Fibroblast of villous mesenchyme (primary cell): ENCODE results near the gene SERPINB1. TPM values are rescaled to one million over a fixed set of nuclear protein-coding genes. Genes with fewer than 3 reads are reported as not detected.
A peak's percentile ranks its signal among the peaks of the same experiment; 100 is the strongest.
"Not testable (repeated sequence)": the region's sequence is repeated elsewhere in the genome, so short reads cannot be mapped to it uniquely, and the experiment has no call there.

Experiments
- DNase-seq: peaks from one replicate; pipeline ENCODE4 v3.0.0-alpha.2; 2010; ENCODE audit warnings: low read depth
- H3K4me3 ChIP-seq: 2 replicates; pipeline ENCODE4 v1.5.1; 2011; ENCODE audit warnings: low read depth, mild to moderate bottlenecking, low read length
- total RNA-seq: library from RNA; depleted of rRNA; stranded (reverse); fragments of >200 nt; gene quantifications from 2 replicates; pipeline ENCODE4 v1.2.3, GENCODE V29; 2012
- TF ChIP-seq, protein P1 (sequence below): IDR thresholded peaks from 2 replicates; pipeline ENCODE4 v1.5.1; 2012; ENCODE audit warnings: low read depth, mild to moderate bottlenecking, low read length; ENCODE audit not compliant: insufficient read depth

SERPINB1 gene
- total RNA-seq, 1 donor, result 25.9 TPM

DNA sequence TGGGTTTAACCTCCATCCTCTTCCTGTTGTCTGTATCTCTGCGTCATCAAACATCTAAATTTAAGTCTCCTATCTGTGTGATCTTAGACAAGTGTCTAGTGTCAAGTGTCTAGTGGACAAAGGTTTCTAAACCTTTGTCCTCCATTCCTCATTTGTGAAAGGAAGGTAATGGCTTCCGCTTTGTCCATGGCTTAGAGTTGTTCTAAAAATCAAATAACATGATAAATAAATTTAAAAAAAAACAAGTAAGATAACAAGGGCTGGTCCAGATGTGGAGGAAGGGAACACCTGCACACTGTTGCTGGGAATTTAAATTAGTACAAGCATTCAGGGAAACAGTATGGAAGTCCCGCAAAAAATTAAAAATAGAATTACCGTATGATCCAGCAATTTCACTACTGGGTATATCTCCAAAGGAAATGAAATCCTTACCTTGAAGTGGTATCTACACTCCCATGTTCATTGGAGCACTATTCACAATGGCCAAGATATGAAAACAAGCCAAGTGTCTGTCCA, 17.6 kb upstream of the SERPINB1 start:
- TF ChIP-seq, protein P1, sequence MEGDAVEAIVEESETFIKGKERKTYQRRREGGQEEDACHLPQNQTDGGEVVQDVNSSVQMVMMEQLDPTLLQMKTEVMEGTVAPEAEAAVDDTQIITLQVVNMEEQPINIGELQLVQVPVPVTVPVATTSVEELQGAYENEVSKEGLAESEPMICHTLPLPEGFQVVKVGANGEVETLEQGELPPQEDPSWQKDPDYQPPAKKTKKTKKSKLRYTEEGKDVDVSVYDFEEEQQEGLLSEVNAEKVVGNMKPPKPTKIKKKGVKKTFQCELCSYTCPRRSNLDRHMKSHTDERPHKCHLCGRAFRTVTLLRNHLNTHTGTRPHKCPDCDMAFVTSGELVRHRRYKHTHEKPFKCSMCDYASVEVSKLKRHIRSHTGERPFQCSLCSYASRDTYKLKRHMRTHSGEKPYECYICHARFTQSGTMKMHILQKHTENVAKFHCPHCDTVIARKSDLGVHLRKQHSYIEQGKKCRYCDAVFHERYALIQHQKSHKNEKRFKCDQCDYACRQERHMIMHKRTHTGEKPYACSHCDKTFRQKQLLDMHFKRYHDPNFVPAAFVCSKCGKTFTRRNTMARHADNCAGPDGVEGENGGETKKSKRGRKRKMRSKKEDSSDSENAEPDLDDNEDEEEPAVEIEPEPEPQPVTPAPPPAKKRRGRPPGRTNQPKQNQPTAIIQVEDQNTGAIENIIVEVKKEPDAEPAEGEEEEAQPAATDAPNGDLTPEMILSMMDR, result no peak
- H3K4me3 ChIP-seq, result no peak overlapping the region
- DNase-seq, result no peak

DNA sequence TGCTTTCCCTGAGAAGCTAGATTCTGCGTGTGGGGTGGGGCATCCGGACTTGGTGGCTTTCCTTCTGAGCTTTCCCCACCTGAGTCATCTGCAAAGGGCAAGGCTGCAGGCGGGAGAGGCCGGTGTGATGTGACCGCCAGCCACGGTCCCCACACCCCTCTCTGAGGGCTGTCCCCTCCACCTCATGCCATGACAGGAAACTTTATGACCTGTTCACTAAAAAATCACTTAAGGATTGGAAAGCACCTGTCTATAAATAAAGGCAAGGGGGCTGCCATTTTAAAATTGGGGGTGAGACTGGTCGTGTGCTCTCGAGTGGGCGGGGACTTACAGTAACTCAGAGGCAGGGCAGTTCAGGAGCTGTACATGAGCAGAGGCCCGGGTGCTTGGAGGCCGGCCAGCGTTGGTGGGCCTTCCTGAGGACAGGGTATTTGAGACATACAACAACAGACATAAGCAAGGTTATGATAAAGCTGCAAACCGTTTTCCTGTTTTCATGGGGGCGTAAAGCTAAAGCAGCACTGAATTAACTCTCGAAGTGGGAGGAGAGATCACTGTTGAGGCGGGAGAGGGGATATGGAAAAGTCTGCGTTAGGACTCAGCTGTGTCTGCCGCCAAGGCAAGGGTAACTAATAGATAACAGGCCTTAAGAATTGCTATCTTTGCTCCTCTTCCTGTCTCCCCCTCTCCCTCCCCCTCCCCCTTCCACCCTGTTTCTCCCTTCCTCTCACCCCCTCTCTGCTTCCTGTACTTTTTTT, 16.1 kb upstream of the SERPINB1 start:
- TF ChIP-seq, protein P1, result no peak
- DNase-seq, result peak; percentile 85
- no peak overlapping the region for H3K4me3 ChIP-seq

DNA sequence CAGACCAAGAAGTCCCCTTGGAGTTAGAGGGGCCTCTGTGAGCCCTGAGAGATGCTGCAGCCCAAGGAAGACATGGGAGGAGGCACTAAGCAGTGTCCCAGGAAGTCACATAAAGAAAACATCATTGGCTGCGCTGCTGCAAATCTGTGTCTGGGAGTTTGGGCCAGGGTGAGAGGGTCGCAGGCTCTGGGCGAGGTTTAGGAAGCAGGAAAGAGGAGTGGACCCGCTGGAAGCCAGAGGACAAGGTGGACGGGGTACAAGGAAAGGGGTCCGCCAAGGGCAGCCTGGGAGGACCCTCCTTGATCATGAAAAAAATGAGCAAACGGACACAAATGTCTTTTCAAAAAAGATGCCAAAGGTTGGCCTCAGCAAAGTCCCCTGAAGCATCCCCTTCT, 15.5 kb upstream of the SERPINB1 start:
- TF ChIP-seq, protein P1, result no peak
- H3K4me3 ChIP-seq, result no peak overlapping the region
- DNase-seq, result no peak

DNA sequence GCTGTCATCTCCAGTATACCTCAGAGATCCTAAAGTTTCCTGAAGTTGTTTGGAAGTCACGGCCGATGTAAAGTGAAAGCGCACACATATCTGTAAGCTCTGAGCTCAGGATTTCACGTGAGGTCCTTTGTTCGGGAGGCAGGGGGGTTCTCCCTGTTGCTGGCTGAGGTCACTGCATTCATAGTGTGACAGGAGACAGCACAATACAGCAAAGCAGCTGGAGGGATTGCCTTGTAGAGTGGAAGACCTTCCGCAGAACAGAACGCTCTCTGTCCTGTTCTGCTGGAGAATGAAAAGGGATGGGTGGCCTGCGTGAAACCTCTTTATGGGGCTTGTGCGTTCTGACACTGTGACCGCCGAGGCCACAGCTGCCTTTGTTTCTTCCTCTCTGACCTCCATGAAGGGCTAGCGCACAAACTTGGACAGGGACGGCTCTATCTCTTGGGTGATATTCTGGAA, 13.4 kb upstream of the SERPINB1 start:
- no peak overlapping the region for H3K4me3 ChIP-seq
- peak; percentile 57 for DNase-seq
- TF ChIP-seq, protein P1, result no peak

DNA sequence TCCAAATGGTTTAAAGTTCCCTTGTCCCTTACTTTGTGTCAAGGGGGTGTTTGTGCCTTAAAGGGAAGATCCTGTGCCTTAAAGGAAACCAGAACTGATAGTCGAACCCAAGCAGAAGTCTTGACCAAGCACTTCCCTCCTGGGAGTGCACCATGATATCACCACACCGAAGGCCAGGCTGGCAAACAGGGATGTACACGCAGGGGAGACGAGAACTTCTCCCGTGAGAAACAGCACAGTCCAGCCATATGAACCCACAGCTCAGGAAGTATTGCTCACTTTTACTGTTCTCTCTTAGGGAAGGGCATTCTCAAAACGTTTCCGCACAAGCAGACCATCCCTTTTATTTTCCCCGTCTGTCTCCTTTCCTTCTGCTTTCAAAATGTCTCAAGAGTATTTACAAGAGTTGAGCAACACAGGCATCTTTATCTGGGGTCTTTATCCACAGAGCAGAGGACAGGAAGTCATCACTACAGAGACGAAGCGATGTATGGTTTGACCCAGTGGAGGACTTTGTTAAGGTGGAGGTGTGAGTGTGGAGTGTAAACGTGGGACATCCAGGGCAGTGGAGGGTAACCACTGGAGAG, 12.8 kb upstream of the SERPINB1 start:
- peak; percentile 81 for DNase-seq
- TF ChIP-seq, protein P1, result no peak
- H3K4me3 ChIP-seq, result peak overlapping the region; percentile 44

DNA sequence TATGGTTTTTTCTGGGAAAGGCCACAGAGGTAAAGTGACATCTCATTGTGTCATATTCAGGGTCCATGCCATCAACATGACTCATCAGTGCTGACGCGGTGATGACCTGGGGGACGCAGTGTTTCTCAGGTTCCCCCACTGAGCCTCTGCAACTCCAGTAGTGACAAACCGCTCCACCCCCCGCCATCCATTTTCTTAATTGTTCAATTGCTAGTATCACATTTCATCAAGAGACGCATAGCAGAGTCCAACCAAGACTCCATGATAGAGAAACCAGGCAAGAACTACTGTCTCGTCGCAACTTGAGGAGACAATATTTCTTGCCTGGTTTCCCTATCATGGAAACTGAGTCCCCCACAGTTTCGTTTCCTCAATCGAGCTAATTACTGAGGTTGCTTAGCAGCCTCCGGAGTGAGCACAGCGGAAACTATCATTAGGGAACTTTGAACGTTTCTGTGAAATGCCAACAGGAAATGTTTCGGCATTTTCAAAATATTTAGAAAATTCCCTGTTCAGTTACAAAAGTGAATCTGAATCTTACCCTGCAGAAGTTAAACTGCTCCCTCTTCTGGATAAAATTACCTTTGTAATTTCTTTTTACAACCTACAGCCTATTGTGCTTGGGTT, 12.2 kb upstream of the SERPINB1 start:
- DNase-seq, result peak; percentile 78
- TF ChIP-seq, protein P1, result peak; percentile 38
- H3K4me3 ChIP-seq, result peak overlapping the region; percentile 44

DNA sequence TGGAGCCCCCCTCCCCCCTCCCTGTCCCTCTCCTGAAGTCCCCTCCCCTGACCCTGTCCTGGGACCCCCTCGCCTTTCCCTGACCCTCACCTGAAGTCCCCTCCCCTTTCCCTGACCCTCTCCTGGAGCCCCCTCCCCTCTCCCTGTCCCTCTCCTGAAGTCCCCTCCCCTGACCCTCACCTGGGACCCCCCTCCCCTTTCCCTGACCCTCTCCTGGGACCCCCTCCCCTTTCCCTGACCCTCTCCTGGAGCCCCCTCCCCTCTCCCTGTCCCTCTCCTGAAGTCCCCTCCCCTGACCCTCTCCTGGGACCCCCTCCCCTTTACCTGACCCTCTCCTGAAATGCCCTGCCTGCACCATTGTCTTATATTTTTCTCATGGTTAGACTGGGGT, 11.7 kb upstream of the SERPINB1 start:
- peak overlapping the region; percentile 44 for H3K4me3 ChIP-seq
- not testable (repeated sequence) for DNase-seq
